Upper lobe of left lung (tissue), 4 donors: ENCODE measurements around the gene SOX21.

Experiments used
- EP300 ChIP-seq, 4 donors: sonication (generic); formaldehyde crosslinking; IDR thresholded peaks; one replicate each; pipeline ENCODE4 v1.5.1; 2017; ENCODE audit warnings: antibody characterized with exemption in 4 of 4, control low read depth in 2 of 4
- POLR2A ChIP-seq, 4 donors: fragments of 450-650 bp; IDR thresholded peaks; one replicate each; pipeline ENCODE4 v1.5.1; 2016 to 2017; ENCODE audit warnings: antibody characterized with exemption in 4 of 4, mild to moderate bottlenecking in 2 of 4
- POLR2AphosphoS5 ChIP-seq, 2 donors: sonication (generic); formaldehyde crosslinking; IDR thresholded peaks; one replicate each; pipeline ENCODE4 v1.5.1; 2017; ENCODE audit warnings: antibody characterized with exemption in 2 of 2
- TF ChIP-seq, protein P1 (sequence below), 6 experiments: fragments of 450-650 bp in 4 of 6; fragments of 200-600 bp in 2 of 6; sonication (generic) in 2 of 6; IDR thresholded peaks; one replicate each; pipeline ENCODE4 v1.5.1; 2016 to 2019; ENCODE audit warnings: antibody characterized with exemption in 6 of 6

- no peak for TF ChIP-seq POLR2AphosphoS5 (IDR thresholded peaks at IDR 0.05)
- TF ChIP-seq, protein P1, sequence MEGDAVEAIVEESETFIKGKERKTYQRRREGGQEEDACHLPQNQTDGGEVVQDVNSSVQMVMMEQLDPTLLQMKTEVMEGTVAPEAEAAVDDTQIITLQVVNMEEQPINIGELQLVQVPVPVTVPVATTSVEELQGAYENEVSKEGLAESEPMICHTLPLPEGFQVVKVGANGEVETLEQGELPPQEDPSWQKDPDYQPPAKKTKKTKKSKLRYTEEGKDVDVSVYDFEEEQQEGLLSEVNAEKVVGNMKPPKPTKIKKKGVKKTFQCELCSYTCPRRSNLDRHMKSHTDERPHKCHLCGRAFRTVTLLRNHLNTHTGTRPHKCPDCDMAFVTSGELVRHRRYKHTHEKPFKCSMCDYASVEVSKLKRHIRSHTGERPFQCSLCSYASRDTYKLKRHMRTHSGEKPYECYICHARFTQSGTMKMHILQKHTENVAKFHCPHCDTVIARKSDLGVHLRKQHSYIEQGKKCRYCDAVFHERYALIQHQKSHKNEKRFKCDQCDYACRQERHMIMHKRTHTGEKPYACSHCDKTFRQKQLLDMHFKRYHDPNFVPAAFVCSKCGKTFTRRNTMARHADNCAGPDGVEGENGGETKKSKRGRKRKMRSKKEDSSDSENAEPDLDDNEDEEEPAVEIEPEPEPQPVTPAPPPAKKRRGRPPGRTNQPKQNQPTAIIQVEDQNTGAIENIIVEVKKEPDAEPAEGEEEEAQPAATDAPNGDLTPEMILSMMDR (IDR thresholded peaks at IDR 0.05), result no peak
- TF ChIP-seq EP300 (IDR thresholded peaks at IDR 0.05), result no peak
- TF ChIP-seq POLR2A (IDR thresholded peaks at IDR 0.05), result no peak
Measured at GRCh38 chr13:94664889-94665288, 47.5 kb downstream of the SOX21 start.
